Measurements from ENCODE around the gene FBN1.

FBN1 gene

DNA sequence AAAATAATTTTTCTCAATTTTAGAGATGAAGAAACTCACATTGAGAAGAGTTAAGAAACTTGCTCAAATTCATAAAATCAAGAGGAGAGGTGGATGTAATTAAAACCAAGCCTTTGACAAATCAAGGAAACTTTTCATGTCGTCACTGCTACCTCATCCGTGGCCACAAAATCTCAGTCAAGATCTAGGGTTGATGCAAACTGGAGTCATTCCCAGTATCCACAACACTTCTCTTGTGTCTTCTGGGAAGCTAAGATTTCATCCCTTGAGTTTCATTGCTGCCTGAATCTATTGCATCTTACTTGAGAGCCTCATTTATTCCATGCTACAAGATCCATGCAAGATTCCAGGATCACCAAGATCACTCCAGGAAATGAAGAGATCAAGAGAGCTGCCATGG is 5.4 kb upstream of the FBN1 start:
- no peak for DNase-seq

- DNase-seq: no peak
Observed at GRCh38 chr15:48647962-48648361, 2.5 kb upstream of the FBN1 start.

GRCh38 chr15:48646331-48646730 is 822 bp upstream of the FBN1 start:
- DNase-seq: no peak

DNA sequence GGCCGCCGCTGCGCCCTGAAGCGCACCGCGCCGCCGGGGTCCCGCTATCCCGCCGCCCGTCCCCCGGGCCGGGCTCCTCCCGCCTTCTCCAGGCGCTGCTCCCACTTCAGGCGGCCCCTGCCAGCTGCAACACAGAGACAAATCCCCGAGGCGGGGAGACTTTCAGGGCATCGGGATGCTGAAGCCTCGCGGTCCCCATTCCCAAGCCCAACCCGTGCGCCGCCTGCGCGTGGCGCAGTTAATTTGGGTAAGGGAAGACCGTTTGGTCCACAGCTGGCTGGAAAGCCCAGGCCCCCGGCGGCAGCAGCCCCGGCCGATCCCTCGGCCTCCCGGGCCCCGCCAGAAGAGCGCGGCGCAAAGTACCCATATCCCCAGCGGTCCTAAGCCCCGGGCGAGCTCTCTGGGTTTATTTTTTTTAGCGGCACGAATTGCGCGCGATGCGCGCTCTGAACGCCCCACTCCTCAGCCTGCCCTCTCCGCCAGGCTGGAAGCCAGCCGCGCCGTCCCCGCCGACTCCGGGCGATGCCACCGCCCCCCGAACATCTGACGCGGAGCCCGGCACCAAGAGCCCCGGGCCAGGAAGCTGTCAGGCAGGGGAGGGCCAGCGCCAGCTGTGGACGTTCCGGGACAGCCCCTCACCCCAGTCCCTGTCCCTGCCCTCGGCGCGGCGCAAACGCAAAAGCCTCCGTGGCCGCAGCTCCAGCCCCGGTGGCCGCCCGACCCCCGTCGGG is 517 bp downstream of the FBN1 start:
- DNase-seq: no peak

GRCh38 chr15:48644467-48644826 is 1.1 kb downstream of the FBN1 start:
- peak; percentile 1 for DNase-seq

DNA sequence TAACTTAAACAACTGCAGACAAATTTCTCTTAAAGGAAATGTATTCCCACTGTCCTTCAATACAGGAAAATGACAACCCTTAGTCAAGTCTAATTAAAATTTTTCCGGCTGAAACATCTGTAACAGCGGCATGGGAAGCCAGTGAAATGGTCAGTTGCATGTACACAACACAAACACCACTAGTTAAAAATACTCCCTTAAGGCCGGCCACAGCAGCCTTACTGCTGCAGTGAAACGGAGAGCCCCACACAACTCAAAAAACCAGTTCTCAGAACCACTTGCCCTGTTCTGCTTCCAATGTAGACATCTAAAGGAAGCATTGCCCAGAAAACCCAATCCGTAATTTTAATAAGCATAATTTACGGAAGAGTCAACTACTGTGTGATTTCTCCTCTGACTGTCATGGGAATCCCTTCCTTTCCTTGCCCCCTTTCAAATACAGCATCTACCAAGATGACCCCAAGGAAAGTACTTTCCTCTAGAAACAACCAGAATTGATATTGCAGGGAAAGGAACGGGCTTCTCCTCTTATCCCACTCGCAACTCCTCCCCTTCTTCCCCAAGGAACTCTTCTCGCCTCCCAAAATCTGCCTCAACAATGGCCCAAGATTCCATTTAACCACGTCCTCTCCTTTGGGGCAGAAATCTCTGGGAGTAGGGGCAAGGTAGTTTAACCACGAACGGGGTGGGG is 1.6 kb downstream of the FBN1 start:
- DNase-seq: no peak

DNA sequence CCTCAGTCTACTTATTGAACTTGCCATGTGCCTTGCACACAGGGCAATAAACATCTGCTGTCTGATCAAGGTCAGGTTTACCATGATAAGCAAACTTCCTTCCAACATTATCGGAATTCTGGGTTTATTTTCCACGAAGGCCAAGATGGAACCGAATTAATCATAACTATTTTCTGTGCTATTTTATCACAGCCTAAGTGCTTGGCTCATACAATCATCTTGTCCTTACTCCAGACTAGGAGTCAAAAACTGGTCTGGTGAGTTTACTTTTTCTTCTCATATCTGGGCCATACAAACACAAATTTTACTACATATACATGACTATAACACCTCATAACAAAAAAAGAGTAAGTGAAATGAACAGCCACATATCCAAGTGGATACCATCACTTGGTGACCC is 2.3 kb downstream of the FBN1 start:
- DNase-seq: no peak

GRCh38 chr15:48642795-48643194 is 2.7 kb downstream of the FBN1 start:
- DNase-seq: no peak

DNA sequence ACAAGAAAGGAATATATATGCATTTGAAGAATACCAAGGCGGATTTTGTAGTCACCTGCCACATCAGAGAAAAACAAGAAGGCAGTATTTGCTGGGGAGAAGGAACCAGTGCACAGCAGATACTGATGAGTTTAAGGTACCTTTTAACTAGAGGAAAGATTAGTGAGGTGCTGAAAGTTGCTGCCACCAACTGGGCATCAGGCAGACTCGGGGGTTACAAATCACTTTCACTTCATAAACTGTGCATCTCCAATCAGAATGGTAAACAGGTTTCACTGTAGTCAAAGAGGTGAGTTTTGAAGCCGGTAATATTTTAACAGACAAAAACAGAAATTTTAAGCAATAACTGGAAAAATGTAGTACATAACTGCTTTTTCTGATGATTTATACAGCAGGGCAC is 4.1 kb downstream of the FBN1 start:
- no peak for DNase-seq

DNA sequence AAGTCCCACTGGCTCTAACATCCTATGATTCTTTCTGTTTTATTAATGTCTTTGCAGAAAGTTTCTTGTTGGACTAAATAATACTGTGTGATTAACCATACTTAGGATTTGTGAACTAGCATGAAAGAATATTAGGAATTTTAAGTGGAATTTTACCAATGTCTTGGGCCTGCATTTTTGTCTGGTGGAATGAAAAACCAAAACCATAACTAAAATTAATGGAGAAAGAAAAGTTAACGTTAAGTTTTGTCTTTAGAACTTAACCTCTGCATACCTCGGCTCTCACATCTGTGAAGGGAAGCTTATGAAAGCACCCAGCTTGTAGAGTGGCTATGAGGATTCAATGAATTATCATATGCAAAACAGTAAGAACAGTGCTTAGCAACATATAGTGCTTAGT is 6.5 kb downstream of the FBN1 start:
- DNase-seq: no peak

DNA sequence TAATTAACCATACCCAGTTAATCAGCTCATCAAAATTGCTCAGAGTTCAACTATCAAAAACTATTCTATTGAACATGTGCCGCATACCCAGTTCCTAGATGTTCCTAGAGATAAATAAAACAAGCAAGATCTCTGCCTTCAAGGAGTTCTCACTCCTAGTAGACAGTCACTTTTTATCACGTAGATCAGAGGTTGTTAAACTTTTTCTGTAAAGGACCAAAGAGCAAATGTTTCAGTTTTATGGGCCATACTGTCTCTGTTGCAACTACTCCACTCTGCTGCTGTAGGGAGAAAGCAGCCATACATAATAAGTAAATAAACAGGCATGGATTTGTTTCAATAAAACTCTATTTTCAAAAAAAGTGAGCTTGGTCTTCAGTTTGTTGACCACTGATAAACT is 7.9 kb downstream of the FBN1 start:
- no peak for DNase-seq

DNA sequence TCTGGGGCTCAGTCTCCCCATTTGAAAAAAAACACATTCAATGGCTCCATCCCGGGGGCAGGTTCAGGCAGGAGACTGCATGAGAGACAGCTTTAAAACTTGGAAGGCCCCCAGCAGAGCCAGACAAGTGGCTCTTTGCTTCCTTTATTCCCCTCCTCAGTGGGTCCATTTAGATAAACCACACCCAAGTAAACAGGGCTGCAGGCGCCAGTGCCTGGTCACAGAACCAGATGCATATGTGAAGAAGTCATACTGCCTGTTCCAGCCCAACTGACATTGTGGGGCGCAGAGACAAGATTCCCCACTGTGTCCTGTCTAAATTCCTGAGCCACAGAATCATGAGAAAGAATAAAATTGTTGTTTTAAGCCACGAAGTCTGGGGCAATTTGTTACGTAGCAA is 9.0 kb downstream of the FBN1 start:
- no peak for DNase-seq

DNA sequence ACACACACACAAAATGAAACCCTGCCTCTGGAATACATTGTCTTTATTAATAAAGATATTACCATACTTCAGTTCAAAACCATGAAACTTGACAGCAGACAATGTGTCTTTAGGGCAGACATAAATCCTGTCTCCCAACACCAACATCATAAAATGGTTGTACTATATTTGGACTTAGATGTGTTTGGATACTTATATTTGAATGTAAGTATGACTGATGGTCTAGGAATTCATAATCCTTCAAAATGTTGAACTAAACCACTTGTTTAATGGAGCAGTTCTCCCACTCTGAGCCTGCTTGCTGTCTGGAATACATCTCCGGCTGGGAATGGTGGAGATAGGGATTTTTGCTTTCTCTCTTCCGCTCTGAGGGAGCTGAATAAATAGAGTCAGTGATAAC is 10.6 kb downstream of the FBN1 start:
- no peak for DNase-seq

- no peak for DNase-seq
Observed at GRCh38 chr15:48634096-48634495, 11.4 kb downstream of the FBN1 start.

GRCh38 chr15:48632651-48633050 is 12.9 kb downstream of the FBN1 start:
- DNase-seq: no peak

GRCh38 chr15:48631176-48631770 is 14.2 kb downstream of the FBN1 start:
- DNase-seq: no peak

DNA sequence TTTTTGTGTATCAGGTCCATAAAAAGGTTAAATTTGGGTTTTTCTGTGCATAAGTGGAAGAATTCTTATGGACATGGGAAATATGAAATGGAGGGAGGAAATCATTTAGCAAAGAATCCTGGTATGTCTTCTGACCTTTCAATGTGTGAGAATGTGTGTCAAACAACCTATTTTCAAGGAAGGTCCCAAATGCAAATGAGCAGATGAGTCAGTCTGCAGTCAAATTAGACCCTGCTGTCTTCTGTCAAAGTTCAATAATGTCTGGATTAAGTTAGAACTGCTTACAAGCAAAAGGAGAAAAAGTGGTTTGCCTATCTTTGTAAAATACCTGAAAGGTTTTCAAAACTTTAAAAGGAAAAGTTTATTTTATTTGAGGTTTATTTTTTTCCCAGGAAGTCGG is 15.3 kb downstream of the FBN1 start:
- no peak for DNase-seq

DNA sequence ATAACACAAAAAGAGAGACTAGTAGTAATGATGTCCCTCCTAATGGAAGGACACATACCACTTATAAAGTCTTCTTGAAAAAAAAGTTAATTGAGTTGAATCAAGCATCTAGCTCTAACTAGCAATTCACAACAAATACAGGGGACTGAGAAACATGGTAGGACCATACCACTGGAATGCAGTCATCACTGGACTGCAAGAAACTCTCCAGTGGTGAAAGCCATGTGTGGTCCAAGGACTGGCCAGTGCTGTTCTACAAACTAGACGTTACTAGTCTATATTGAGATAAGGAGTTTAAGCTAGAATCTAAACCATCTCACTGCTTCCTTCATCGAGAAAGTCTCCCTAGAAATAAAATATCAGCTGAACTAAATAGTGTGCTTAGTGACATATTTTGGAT is 16.7 kb downstream of the FBN1 start:
- no peak for DNase-seq

GRCh38 chr15:48627260-48627940 is 18.1 kb downstream of the FBN1 start:
- DNase-seq: no peak

DNA sequence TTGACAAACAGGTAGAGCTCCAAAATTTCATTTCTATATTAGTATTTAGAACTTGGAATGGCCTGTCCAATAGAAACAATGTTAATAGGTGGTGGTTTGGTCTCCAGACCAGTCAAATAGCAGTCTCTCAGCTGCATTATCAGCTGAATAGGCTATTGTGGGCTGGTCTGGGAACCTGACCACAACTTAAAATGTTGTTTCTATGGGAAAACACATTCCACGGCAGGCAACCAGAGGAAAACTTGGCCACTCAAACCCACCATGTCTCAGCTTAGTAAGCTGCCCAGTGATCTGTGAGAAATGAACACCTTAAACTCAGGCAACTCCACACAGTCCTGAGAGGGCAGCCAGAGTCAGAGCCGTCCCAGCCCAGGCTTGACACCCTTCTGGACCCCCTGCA is 20.4 kb downstream of the FBN1 start:
- DNase-seq: no peak

DNA sequence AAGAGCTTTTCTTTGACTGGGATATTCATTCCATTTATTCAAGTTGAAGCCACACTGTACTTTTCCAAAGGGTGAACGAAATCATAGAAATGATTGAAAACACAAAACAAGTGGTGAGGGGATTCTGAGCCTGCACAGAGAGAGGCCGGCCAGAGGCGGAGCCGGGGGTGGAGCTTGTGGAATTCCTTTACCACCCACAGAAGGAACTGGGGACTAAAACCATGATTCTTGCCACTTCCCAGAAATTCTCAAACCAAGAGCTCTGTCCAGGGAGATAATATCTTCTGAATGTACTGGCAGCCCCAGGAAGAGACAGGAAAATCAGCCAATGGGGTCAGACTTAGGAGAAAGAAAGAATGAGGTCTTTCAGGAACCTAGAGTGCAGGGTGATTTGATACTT is 20.8 kb downstream of the FBN1 start:
- DNase-seq: no peak

GRCh38 chr15:48623456-48623855 is 22.1 kb downstream of the FBN1 start:
- no peak for DNase-seq

DNA sequence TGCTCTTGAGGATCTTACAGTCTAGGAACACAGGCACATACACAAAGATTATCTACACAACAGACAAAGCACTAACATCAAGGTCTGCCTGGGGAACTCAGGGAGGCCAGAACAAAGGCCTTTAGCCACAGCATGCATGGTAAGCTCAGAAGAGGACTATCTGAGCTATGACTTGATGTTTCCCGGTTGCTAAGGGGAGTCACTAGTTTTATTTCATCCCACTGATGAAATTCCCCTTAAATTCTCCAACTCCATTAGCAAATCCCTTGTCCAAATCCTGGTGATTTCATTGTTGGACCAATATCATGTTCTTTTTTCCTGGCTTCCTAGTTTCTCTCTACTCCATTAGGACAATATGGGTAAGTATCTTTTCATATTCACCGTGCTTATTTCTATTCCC is 23.3 kb downstream of the FBN1 start:
- DNase-seq: no peak

DNA sequence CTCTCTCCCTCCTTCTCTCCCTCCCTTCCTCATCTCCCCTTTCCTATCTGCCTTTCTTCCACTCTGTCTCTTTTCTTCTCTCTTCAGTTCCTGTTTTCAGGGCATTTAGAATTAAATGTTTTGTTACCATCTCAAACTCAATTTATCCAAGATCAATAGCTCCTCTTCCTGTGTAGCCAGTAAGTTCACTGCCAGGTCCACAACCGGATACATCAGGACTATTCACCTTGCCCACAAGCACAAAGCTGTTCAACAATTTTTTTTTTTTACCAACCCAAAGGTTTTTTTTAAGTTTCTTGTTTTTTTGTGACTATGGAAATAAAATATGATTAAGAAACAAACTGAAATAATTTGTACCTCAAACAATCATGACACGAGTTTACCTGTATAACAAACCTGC is 26.1 kb downstream of the FBN1 start:
- no peak for DNase-seq
